Measurements from ENCODE around the gene NAT16.
"Not testable (repeated sequence)": the region's sequence is repeated elsewhere in the genome, so short reads cannot be mapped to it uniquely, and the experiment has no call there.

Gene NAT16

DNA sequence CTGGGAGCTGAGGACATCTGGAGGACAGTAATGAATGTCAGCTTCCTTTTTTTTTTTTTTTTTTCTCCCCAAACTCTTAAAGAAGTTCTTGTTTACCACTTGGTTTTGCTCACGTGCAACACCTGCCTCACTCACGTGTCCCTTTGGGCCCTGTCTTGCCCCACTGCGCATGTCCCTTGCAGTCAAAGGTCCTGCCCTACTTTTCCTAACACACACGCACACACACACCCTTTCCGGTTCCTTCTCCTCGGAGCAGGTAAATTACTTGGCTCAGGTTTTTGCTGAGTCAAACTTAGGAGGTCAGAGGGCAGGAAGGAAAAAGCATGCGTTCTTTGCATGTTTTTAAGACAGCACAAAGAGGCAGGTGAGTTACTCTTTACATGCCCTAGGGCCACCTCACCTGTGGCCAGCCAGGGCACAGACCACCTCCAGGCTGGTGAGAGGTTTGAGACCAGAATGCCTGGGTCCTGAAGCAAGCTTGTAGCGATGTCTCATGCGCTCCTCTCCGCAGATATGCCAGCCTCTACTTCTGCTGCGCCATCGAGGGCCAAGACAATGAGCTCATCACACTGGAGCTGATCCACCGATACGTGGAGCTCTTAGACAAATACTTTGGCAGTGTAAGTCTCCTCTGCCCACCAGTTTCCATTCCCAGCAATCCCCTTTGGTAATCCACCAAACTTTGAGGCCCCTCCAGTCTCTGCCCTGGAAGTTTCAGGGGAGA is 23.1 kb downstream of the NAT16 start:
- no peak for DNase-seq

DNA sequence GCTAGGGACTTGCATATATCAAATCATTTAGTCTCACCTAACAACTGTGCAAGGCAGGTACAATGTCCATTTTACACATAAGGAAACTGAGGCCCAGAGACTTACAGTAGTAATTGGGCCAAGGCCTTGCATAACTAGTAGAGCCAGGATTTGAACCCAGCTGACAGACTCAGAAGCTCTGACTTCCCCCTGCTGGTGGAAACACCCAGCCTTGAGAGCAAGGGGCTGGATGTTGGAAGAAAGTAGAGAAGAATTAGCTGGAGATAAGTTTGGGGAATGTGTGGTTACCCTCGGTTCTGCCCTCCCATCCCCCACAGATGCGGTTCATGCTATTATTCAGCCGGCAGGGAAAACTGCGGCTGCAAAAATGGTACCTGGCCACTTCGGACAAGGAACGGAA is 23.8 kb downstream of the NAT16 start:
- no peak for DNase-seq

DNA sequence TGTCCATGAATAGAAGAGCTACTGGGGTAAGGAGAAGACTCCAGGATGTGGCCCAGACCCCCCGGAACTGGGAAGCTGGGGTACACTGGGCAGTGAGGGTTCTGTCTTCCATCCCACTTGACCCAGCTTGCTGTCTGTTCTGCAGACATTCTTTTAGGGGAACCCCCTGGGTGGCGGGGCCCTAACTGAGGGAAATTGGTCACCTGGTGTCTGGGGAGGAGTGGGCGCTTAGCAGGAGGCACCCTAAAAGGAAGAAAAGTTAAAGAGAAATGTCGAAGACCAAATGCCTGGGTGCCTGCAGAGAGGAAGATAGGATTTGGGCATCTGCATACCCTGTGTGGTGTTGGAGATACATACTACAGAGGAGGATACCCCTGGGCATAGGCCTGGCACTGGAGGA is 24.8 kb downstream of the NAT16 start:
- DNase-seq = no peak

DNA sequence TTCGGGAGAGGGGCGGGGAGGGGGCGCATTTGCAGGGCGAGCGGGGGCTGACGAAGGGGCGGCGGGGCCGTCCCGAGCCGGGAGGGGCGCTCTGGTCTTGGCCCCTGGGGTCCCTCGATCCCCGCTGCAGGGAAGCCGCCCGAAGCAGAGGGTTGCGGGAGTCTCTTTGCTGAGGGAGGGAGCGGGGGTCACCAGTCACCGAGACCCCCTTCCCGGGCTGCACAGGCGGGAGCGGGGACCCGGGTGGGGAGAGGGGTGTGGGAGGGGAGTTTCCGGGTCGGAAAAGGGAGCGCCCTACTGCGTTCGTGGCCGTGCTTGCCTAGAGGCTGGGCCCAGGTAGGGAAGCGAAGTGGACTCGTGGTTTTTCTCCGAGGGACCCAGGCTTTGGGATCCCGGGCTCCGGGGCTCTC is 25.4 kb downstream of the NAT16 start:
- DNase-seq = peak; percentile 70

DNA sequence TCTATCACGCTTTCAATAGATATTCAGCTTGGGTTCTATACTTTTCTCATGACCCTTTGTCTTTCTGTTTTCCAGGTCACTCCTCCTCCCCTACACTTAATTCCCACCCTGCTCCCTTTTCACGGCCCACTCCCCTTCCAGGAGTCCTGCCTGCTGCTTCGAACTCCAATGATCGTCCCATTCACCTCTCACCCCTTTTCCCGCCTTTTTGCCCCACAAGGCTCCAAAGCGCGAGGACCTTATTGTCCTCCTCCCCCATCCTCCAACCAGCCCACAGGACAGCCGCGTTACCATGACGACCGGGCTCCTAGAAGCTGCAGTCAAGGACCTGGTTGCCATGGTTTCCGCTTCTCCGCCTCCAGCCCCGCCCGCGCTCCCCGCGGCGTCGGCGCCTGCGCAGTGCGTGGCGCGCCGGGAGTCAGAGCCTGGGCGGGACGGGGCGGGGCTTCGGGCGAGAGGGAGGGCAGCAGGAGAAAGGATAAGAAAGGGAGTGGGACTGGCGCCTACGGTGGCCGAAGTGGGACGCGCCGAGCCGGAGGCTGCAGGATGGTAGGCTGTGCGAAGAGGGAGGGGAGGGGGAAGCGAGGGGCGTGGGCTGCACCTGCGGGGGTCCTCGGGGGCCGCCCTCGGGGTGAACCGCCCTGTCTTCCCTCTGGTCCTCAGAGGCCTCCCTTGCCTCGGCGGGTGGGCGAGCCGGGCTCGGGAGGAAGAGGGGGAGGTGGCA is 26.0 kb downstream of the NAT16 start, which contains the start of gene AP1S1:
TSS of gene AP1S1 (plus strand) at position 508 of the 724 bp plus-strand sequence. CDS start at position 547, 39 bp downstream.
- peak; percentile 96 for DNase-seq

DNA sequence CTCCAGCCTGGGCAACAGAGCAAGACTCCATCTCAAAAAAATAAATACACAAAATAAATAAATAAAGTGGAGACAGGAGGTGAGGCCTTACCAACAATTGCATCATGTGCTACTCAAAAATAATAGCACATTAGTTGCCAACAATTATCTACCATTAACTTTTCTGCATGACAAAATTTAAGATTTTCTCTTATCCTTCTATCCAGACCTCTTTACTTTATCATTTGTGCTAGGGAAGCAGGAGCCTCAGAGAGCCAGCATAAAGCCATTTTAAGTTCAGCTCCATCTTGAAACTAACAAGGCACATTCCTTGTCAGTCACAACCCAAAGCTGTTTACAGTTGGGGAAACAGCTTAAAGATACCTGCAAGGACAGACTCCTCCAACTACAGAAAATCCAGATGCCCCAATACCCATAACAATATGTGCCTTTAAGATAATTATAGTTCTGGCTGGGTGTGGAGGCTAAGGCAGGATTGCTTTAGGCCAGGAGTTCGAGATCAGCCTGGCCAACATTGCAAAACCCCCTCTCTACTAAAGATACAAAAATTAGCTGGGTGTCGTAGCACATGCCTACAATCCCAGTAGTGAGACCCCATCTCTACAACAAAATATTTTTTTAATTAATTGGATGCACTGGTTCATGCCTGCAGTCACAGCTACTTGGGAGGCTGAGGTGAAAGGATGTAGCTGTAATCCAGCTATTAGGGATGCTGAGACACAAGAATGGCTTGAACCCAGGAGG is 28.0 kb downstream of the NAT16 start:
- no peak for DNase-seq

DNA sequence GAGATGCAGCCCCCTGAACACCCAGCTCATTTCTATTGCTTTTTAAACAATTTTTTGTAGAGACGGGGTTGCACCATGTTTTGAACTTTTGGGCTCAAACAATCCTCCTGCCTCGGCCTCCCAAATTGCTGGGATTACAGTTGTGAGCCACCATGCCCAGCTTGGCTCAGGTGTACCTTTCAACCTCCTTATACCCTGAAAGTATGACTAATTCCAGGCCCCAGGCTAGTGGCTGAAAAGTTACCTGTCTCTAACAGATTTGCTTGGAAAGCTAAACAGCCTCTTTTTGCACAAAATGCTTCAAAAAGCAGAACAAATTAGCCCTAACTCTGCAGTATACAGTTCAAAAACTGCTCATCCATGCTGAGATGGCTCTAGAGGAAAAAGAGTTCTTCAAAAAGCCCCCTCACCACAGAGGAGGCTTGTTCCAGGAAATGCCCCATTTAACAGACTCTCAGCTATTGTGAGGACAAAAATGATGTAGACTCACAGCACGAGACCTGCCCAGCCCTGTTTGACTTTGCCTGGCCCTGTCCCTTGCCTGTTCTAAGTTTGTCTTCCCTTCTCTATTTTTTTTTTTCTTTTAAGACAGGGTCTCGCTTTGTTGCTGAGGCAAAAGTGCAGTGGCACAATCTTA is 39.2 kb downstream of the NAT16 start:
- DNase-seq = no peak

DNA sequence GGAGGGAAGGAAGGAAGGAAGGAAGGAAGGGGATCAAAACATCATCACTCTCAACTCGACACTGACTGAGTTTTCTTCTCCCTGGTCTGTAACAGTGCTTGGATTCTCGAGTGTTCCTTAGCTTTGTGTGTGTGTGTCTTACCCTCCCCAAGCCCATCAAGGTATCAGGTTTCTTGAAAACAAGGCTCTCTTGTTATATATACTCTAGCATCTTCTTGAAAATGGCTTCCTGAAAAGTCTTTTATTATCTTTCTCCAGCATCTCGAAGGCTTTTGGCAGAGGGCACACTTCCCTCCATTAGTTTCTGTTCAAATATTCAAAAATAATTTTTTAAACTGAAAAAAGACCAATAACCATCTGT is 39.8 kb downstream of the NAT16 start:
- no peak for DNase-seq

DNA sequence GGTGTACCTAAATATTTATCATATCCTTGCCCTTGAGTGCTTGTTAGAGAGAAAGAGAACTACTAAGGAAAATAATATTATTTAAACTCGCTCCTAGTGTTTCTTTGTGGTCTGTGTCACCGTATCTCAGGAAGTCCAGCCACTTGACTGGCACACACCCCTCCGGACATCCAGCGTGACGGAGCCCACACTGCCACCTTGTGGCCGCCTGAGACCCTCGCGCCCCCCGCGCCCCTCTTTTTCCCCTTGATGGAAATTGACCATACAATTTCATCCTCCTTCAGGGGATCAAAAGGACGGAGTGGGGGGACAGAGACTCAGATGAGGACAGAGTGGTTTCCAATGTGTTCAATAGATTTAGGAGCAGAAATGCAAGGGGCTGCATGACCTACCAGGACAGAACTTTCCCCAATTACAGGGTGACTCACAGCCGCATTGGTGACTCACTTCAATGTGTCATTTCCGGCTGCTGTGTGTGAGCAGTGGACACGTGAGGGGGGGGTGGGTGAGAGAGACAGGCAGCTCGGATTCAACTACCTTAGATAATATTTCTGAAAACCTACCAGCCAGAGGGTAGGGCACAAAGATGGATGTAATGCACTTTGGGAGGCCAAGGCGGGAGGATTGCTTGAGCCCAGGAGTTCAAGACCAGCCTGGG is 41.8 kb downstream of the NAT16 start:
- DNase-seq = peak; percentile 94

DNA sequence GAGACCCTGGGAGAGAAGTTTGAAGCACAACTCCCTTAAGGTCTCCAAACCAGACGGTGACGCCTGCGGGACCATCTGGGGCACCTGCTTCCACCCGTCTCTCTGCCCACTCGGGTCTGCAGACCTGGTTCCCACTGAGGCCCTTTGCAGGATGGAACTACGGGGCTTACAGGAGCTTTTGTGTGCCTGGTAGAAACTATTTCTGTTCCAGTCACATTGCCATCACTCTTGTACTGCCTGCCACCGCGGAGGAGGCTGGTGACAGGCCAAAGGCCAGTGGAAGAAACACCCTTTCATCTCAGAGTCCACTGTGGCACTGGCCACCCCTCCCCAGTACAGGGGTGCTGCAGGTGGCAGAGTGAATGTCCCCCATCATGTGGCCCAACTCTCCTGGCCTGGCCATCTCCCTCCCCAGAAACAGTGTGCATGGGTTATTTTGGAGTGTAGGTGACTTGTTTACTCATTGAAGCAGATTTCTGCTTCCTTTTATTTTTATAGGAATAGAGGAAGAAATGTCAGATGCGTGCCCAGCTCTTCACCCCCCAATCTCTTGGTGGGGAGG is 42.4 kb downstream of the NAT16 start:
- no peak for DNase-seq

DNA sequence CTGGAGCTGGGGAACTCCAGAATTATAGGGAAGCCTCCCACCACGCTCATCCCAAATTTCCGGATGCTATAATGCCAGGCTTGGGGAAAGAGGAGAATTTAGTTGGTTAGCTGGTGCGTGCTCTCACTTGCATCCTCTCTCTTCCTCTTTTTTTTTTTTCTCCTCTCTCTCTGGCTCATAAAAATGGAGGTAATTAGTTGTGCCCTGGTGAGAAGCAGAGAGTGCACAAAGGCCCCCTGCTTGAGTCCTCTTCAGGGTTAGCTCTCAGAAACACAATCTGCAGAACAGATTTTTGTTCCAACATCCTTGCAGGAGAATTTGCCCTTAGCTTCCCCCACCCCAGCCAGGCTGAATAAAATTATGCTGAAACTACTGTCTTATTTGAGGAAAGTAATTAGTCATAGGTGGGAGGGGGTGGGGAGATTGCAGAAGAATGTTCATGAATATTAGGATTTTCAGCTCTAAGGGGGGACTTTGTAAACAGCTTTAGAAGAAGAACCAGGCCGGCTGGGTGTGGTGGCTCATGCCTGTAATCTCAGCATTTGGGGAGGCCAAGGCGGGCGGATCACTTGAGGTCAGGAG is 45.6 kb downstream of the NAT16 start:
- DNase-seq = no peak

DNA sequence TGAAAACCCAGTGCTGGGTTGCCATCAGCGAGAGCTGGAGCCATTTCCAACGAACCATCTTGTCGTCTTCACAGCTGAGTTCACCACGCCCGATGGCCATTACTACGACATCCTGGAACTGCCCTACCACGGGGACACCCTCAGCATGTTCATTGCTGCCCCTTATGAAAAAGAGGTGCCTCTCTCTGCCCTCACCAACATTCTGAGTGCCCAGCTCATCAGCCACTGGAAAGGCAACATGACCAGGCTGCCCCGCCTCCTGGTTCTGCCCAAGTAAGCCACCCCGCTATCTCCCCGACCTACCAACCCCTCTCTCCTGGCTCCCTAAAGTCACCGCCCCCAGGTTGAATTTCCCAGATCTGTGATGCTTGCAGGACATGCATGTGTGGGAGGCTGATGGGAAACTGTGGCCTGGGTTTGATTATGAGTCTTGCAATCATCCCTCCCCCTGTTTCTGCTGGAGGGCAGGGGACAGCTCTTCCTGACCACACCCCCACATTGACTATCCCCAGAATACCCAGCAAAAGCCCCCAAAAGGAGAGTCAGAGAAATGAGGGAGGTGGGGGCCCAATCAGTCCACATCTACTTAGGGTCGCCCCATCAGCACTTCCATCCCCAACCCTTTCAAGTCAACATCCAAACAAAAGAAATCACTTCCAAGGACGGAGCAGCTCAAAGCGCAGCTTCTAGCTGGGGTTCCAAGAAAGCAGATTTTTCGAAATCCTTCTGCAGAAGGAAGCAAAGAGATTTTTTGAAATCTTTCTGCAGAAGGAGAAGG is 46.3 kb downstream of the NAT16 start:
- no peak for DNase-seq

DNA sequence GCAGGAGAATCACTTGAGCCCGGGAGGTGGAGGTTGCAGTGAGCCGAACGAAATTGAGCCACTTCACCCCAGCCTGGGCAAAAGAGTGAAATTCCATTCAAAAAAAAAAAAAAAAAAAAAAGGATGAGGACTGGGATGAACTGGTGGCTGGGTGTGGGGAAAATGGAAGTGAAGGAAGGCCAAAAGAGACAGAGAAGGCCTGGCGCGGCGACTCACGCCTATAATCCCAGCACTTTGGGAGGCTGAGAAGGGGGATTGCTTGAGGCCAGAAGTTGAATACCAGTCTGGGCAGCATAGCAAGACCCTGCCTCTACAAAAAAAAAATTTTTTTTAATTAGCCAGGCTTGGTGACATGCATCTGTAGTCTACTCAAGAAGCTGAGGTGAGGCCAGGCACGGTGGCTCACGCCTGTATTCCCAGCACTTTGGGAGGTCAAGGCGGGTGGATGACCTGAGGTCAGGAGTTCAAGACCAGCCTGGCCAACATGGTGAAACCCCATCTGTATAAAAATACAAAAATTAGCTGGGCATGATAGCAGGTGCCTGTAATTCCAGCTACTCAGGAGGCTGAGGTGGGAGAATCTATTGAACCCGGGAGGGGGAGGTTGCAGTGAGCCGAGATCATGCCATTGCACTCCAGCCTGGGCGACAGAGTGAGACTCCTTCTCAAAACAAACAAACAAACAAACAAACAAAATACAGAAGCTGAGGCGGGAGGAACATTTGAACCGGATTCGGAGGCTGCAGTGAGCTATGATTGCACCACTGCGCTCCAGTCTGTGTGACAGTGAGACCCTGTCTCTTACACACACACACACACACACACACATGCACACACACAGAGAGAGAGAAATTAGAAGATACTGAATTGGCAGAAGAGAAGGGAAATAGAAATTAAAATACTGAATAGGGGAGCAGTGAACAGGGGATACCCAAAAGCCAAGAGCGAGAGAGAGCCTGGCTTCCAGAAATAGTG is 47.2 kb downstream of the NAT16 start:
- not testable (repeated sequence) for DNase-seq

DNA sequence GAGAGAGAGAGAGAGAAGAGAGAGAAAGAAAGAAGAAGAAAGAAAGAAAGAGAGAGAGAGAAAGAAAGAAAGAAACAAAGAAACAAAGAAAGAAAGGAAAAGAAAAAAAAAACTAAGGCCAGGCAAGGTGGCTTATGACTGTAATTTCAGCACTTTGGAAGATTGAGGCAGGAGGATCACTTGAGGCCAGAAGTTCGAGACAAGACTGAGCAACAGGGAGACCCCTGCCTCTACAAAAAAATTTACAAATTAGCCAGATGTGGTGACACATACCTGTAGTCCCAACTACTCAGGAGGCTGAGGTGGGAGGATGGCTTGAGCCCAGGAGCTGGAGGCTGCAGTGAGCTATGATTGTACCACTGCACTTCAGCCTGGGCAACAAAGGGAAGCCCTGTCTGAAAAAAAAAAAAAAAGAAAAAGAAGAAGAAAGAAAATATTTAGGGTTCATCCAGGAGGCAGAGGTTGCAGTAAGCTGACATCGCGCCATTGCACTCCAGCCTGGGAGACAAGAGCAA is 50.4 kb downstream of the NAT16 start:
- no peak for DNase-seq

DNA sequence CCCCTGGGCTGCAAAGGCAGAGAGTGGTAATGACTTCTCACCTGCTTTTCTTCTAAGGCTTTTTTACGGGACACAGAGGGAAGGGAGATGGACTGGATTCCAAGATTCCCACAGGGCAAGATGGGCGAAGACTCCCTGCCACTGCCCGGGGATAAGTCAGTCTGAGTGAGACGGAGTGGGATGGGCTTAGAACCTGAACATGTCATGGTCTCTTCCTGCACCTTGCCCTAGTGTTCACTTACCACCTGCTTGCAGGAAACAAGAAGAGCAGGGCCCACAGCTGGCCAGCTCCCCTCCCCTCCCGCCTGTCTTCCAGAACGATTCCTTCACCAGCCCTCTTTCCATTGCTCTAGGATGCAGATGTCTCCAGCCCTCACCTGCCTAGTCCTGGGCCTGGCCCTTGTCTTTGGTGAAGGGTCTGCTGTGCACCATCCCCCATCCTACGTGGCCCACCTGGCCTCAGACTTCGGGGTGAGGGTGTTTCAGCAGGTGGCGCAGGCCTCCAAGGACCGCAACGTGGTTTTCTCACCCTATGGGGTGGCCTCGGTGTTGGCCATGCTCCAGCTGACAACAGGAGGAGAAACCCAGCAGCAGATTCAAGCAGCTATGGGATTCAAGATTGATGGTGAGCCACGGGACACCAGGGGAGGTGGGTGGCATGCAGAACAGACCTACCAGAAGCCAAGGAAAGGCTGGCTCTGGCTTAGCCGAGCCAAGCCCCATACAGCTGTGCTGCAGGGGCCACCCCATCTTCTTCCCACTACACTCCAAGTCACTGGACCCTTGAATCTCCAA is 51.9 kb downstream of the NAT16 start:
- DNase-seq = no peak

DNA sequence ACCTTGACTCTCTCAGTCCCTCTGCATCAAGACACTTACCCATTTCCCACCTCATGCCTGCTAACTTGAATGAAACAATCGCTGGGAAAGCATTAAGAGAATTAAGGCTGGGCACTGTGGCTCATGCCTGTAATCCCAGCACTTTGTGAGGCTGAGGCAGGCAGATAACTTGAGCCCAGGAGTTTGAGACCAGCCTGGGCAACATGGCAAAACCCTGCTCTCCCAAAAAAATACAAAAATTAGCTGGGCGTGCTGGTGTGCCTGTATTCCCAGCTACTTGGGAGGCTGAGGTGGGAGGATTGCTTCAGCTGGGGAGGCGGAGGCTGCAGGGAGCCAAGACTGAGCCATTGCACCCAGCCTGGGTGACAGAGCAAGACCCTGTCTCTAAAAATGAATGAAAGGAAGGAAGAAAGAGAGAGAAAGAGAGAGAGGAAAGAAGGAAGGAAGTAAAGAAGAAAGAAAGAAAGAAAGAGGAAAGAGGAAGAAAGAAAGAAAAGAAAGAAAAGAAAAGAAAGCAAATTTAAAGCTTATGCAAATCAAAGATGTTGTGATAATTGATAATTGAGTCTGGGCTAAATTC is 52.5 kb downstream of the NAT16 start:
- no peak for DNase-seq

DNA sequence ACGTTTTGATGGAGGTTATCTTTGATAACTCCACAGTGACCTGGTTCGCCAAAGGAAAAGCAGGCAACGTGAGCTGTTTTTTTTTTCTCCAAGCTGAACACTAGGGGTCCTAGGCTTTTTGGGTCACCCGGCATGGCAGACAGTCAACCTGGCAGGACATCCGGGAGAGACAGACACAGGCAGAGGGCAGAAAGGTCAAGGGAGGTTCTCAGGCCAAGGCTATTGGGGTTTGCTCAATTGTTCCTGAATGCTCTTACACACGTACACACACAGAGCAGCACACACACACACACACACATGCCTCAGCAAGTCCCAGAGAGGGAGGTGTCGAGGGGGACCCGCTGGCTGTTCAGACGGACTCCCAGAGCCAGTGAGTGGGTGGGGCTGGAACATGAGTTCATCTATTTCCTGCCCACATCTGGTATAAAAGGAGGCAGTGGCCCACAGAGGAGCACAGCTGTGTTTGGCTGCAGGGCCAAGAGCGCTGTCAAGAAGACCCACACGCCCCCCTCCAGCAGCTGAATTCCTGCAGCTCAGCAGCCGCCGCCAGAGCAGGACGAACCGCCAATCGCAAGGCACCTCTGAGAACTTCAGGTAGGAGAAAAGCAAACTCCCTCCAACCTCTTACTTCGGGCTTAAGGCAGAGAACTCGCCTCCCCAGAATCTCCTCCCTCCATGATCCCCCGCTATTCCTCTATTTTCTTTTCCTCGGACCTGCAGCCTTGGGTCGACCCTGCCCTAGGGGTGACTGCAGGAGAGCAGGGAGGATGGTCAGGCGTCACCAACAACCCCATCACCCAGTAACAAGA is 53.2 kb downstream of the NAT16 start, which contains the start of gene SERPINE1:
TSS of gene SERPINE1 (plus strand) at position 454 of the 809 bp plus-strand sequence. CDS start 1,290 bp downstream, outside the sequence.
- peak; percentile 75 for DNase-seq
